Measurements from ENCODE around the gene DRC3. TPM values are rescaled to one million over a fixed set of nuclear protein-coding genes. Genes with fewer than 3 reads are reported as not detected.

The DRC3 gene
- total RNA-seq, 1 experiment from 2014 or later: 1.0 TPM

DNA sequence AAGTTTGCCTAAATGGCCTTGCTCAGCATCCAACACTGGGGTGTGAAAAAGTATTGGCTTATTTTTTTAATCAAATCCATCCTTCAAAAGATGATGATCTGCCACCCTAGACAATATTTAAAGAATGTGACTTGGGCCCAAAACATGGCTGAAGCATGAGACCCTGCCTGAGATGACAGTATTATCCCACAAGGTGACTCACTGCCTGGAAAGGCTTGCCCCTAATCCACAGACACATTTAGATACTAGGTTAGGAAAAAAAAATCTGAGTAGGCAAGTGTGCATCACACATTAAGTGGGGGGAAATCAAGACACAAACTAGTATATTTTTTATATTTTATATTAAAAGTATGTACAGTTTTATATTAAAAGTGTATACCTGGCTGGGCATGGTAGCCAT is 38.9 kb upstream of the DRC3 start:
- Histone ChIP-seq H3K4me3 (ENCODE audit: low read depth, low read length, poor library complexity, severe bottlenecking) (no peak overlapping the region), H3K9me3 (ENCODE audit: low read depth, low read length, poor library complexity, severe bottlenecking) (no peaks in the 10 kb centered on the region), H3K4me1 (ENCODE audit: insufficient read depth, low read length, poor library complexity, severe bottlenecking) (peaks cover 24% of the 10 kb centered on the region), H3K27me3 (replicated peaks; ENCODE audit: insufficient read depth, low read depth, low read length, poor library complexity) (no peaks in the 10 kb centered on the region), H3K27ac (ENCODE audit: low read depth, low read length, poor library complexity, severe bottlenecking) (no peak overlapping the region), H3K36me3 (ENCODE audit: insufficient read depth, low read length, poor library complexity, severe bottlenecking) (no peaks in the 10 kb centered on the region)
- CTCF ChIA-PET: no interaction called here
- BruUV-seq (replicated peaks): no TSS peak
- DNase-seq (ENCODE audit: low spot score): no peak
- TF ChIP-seq EZH2 (IDR thresholded peaks at IDR 0.05; ENCODE audit: borderline replicate concordance, low read depth, low read length, poor library complexity, severe bottlenecking): no peak
- POLR2A ChIA-PET (ENCODE audit: low non-redundant PET): no interaction called here
- intact Hi-C loops (cut with micrococcal nuclease; ENCODE audit: unreplicated experiment): no loop called here

DNA sequence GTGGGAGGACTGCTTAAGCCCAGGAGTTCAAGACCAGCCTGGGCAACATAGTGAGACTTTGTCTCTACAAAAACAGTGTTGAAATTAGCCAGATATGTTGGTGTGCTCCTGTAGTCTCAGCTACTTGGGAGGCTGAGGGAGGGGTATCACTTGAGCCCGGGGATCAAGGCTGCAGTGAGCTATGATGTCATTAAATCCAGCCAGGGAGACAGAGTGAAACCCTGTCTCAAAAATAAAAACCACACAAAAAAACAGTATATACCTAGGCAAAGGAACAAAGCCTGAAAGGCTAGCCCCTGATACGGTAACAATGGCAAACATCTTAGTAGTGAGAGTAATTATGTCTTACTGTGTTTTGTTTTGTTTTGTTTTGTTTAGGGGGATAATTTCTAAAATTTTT is 38.4 kb upstream of the DRC3 start:
- H3K9me3 ChIP-seq (ENCODE audit: low read depth, low read length, poor library complexity, severe bottlenecking): no peaks in the 10 kb centered on the region
- peaks cover 21% of the 10 kb centered on the region for H3K4me1 ChIP-seq (ENCODE audit: insufficient read depth, low read length, poor library complexity, severe bottlenecking)
- no peaks in the 10 kb centered on the region for H3K36me3 ChIP-seq (ENCODE audit: insufficient read depth, low read length, poor library complexity, severe bottlenecking)
- intact Hi-C loops (cut with micrococcal nuclease; ENCODE audit: unreplicated experiment): no loop called here
- no peak for TF ChIP-seq EZH2 (IDR thresholded peaks at IDR 0.05; ENCODE audit: borderline replicate concordance, low read depth, low read length, poor library complexity, severe bottlenecking)
- TF ChIP-seq, protein P1, sequence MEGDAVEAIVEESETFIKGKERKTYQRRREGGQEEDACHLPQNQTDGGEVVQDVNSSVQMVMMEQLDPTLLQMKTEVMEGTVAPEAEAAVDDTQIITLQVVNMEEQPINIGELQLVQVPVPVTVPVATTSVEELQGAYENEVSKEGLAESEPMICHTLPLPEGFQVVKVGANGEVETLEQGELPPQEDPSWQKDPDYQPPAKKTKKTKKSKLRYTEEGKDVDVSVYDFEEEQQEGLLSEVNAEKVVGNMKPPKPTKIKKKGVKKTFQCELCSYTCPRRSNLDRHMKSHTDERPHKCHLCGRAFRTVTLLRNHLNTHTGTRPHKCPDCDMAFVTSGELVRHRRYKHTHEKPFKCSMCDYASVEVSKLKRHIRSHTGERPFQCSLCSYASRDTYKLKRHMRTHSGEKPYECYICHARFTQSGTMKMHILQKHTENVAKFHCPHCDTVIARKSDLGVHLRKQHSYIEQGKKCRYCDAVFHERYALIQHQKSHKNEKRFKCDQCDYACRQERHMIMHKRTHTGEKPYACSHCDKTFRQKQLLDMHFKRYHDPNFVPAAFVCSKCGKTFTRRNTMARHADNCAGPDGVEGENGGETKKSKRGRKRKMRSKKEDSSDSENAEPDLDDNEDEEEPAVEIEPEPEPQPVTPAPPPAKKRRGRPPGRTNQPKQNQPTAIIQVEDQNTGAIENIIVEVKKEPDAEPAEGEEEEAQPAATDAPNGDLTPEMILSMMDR (conservative IDR thresholded peaks at IDR 0.05; ENCODE audit: low read depth, low read length): no peak
- BruUV-seq (replicated peaks): no TSS peak
- CTCF ChIA-PET: no interaction called here
- H3K27me3 ChIP-seq (replicated peaks; ENCODE audit: insufficient read depth, low read depth, low read length, poor library complexity): no peaks in the 10 kb centered on the region
- DNase-seq (ENCODE audit: low spot score): no peak
- no peak overlapping the region for H3K4me3 ChIP-seq (ENCODE audit: low read depth, low read length, poor library complexity, severe bottlenecking)
- H3K27ac ChIP-seq (ENCODE audit: low read depth, low read length, poor library complexity, severe bottlenecking): no peak overlapping the region
- POLR2A ChIA-PET (ENCODE audit: low non-redundant PET): no interaction called here

DNA sequence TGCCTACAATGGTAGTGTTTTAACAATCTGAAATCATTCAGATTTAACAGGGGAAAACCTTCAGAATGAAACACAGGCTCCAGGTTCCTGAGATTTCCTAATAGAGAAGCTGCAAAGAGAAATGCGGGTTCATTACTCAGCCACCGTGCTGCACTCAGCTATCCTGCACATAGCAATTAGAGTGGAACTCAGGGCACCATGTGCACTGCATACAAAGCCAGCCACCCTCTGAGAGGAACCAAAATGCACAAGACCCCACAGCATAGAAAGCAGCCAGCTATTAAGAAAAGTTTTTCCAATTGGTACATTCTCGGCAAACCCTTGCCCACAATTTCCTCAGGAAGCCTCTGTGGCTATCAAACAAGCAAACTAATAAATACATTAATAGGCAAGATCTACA is 37.9 kb upstream of the DRC3 start:
- intact Hi-C loops (cut with micrococcal nuclease; ENCODE audit: unreplicated experiment): no loop called here
- DNase-seq (ENCODE audit: low spot score): no peak
- peaks cover 21% of the 10 kb centered on the region for H3K4me1 ChIP-seq (ENCODE audit: insufficient read depth, low read length, poor library complexity, severe bottlenecking)
- TF ChIP-seq, protein P1 (conservative IDR thresholded peaks at IDR 0.05; ENCODE audit: low read depth, low read length): no peak
- TF ChIP-seq EZH2 (IDR thresholded peaks at IDR 0.05; ENCODE audit: borderline replicate concordance, low read depth, low read length, poor library complexity, severe bottlenecking): no peak
- H3K4me3 ChIP-seq (ENCODE audit: low read depth, low read length, poor library complexity, severe bottlenecking): no peak overlapping the region
- BruUV-seq (replicated peaks): no TSS peak
- H3K27me3 ChIP-seq (replicated peaks; ENCODE audit: insufficient read depth, low read depth, low read length, poor library complexity): no peaks in the 10 kb centered on the region
- no peak overlapping the region for H3K27ac ChIP-seq (ENCODE audit: low read depth, low read length, poor library complexity, severe bottlenecking)
- no peaks in the 10 kb centered on the region for H3K9me3 ChIP-seq (ENCODE audit: low read depth, low read length, poor library complexity, severe bottlenecking)
- ChIA-PET POLR2A (ENCODE audit: low non-redundant PET) (interaction anchor here (0.6 kb wide), 2 partner anchors 11 to 1350 kb away, joined by 3 to 4 read pairs; no protein-coding TSS in a partner anchor), CTCF (interaction anchor here (0.5 kb wide), 1 partner anchor 81 kb away, joined by 3 read pairs; no protein-coding TSS in a partner anchor)
- H3K36me3 ChIP-seq (ENCODE audit: insufficient read depth, low read length, poor library complexity, severe bottlenecking): no peaks in the 10 kb centered on the region
